Measurements from ENCODE around the gene STAT4.
A peak's percentile ranks its signal among the peaks of the same experiment; 100 is the strongest.

The STAT4 gene

DNA sequence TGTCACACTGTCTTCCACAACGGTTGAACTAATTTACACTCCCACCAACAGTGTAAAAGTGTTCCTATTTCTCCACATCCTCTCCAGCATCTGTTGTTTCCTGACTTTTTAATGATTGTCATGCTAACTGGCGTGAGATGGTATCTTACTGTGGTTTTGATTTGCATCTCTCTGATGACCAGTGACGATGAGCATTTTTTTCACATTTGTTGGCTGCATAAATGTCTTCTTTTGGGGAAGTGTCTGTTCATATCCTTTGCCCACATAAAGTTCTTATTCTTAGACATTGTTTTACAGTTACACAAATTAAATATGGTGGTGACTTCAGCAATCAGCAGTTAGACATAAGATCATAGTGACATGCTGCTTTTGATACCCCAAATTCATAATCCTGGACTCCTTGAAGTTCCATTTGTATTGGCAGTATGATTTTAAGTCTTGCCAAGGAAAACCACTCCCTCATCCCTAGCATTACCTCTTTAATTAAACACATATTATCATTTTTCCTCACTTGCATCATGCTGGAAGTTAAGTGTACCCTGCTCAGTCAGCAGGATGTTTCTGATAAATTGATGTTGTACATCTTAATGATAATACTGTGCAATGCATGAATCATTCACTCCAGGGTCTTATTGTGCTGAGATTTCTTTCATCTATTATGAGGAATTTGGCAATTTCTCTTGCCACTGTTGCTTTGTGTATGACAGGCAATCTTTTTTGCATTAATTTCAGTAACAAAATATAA is 69.2 kb downstream of the STAT4 start:
- DNase-seq (ENCODE audit: low spot score) = no peak

DNA sequence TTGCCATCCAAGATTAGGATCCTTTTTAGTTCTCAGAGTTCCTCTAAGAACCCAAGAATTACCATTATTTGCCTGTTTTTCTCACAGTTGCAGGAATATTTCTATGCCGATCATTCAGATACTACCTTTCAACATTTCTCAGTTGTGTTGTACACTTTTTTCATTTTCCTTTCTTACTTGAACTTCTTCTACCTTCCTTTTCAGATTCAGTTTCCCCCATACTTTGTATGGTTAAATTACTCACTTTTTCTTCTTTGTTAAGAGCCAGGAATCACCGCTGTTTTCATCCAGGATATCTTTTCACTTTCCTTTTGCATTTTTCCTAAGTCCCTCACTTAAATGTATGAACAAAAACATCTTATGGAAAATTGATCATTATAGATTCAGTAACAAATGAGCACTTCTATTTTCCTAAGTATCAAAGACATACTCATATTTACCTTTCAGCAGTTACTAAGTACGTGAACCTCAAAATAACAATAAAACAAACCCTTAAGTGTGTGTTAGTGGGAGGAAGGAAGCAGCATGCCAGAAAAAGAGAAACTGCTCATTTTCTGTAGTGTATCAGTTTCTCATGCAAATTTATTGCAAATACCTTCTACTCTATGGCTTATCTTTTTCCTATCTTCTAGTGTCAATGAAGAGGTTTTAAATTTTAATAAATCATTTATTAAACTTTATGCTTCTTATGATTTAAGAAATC is 72.5 kb downstream of the STAT4 start:
- no peak for DNase-seq (ENCODE audit: low spot score)

DNA sequence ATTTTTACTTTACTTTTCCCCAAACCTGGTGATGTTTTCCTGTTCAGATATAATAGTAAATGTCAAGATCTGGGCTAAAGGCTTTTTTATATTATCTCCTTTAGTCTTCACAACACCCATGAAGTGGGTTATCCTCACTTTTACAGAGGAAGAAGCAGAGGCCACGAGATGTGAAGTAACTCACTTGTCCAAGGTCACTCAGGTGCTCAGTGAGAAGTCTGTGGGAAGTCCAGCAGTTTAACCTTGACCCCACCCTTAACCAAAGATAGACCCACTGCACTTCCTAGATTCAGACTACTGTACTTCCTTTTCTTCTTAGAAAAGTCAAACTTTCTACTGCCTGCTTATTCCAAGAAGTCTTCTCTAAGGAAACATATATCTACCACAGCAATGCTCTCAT is 80.5 kb downstream of the STAT4 start:
- DNase-seq (ENCODE audit: low spot score) = no peak

DNA sequence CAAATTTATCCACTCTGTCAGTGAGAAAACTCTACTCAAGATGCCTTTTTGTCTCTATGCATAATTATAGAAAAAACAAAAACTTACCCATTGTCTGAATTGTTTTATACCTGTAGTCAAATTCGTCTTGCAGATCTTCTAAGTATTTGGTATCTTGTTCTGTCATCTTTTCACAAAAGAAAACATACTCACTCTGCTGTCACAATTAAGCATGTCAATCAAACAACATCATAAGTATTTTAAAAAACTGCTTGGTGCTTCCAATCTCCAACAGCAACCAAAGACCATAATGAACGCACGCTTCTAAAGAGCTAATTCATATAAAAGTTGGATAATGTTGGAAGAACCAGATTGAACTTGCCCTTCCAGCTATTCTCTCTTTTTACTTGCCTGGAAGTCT is 81.2 kb downstream of the STAT4 start:
- no peak for DNase-seq (ENCODE audit: low spot score)

DNA sequence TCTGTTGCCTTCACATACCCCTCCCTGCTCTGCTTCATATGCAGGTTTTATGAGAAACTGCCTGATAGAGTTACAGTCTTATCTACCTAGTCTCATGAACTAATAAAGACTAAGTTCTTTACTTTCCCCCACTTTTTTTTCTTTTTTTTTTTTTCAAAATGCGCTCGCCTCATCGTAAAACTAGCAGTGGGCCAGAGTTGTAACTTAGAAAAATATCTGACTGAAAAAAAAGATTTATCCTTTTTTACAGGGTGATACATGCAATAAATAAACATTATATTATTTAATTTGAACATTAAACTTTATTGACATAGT is 83.9 kb downstream of the STAT4 start:
- no peak for DNase-seq (ENCODE audit: low spot score)

DNA sequence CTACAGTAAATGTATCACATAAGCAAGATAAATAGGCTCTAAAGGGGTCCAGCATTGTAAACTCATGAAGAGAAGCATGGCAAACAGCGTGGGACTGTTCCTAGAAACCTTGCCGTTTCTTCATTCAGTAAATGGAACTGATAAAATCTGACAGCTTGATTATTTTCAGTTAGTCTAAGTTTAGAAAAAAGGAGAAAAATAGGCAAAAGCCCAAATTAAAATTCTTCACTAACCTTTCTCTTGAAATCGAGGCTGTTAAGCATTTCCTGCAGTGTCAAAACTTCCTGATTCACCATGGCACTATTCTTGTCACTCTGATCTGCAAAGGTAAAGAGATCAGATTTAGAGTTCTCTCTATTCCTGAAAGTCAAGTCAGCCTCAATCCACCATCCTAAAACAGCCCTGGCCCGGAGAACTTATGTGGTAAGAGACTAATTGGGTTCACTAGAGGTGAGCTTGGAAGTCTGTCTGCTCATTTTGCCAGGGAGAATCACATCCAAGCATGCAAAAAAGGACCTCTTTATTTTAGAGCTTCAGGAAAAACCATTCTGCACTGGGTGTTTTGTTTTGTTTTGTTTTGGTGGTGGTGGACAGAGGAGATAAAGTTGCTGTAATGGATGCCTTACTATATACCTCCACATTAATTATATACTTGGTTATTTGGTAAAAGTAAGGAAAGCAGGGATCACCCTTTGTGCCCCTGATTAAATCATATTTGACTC is 84.4 kb downstream of the STAT4 start:
- no peak for DNase-seq (ENCODE audit: low spot score)

DNA sequence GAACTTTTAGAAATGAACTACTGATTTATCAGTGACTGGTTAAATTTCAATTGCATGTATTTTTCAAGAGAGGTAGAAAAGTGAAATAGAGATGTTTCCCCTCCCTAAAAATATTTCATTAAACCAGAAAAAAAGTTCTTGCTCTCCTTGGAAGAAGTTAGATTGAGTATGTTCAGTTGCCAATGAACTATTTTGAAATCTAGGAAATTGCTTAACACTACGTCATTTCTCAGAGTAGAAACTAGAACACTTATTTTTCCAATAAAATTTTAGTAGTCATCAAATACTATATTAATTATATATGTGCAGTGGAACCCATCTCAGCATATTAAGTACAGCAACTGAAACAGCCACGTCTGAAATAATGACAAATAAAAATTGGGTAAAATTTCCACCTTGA is 85.0 kb downstream of the STAT4 start:
- no peak for DNase-seq (ENCODE audit: low spot score)

DNA sequence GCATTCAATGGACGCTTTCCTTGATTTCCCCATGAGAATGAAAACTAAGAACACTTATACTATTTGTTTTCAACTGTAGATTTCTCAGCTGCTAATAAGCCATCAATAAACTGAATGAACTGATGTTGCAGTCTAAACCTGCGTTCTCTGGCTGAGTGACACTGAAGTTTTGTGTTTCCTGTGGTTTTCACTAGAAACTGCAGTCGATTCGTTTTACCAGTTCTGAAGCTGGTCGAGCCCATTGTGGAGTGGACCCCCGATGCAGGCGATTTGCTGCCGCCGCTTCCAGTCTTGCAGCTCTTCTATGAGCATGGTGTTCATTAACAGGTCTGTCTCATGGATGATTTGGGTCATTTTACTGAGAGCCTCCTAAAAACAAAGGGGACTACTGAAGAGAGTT is 86.2 kb downstream of the STAT4 start:
- no peak for DNase-seq (ENCODE audit: low spot score)

DNA sequence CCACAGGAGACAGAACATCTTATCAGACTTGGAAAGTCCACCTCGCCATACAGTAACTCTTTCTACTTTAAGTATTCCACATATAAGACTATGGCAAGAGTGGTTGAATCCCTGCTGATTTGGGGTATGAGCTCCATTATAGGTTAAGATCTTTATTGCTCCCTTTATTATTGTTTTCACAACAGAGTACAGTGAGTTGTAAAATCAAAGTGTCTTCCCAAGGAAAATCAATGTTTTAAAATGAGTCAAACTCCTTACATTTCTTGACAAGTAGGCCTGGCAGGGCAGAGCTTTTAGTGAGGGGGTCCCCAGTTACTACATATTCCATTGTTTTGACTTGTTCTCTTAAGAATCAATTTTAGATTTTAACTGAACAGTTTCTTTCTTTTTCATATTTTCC is 87.2 kb downstream of the STAT4 start:
- DNase-seq (ENCODE audit: low spot score) = no peak

DNA sequence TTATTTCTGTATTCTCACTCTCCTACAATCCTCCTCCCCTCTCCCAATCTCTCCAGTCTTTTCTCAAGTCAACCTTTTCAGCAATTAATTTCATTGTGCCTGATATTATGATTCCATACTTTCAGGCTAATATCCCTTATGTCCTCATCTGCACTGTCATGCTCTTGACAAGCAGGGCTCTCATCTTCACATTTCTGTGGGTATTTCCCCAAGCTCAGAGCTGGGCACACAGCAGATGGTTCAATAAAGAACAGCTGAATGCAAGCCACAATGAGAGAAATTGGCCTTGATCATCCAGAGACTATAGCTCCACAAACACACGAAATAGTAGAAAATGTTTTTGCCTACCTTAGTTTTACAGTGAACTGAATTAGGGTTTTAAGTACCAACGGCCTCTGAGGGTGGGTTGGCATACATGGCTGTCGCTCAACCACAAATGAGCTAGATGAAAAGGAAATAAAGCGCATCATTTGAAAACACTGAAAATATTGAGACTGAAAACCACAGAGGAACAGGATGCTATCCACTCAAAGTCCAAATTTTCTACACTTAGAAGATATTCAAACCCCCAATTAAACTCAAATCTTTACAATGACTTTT is 89.3 kb downstream of the STAT4 start:
- DNase-seq (ENCODE audit: low spot score) = no peak

DNA sequence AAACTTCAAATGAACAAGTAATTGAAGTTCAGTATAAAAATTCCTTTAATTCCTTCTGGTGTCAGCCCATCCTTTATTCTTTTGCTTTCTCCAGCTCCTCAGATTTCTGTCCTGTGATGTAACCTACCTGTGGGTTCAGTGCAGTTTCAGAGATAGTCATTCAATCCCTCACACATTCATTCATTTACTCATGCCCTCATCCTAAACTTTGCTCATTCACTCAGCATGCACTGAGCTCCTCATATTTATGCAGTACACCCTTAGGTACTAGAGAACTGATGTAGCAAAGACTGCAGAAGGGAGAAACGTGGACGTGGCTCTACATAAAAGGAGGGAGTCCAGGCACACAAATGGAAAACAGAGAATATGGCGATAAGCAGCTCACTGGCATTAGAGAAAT is 91.5 kb downstream of the STAT4 start:
- DNase-seq (ENCODE audit: low spot score) = no peak

DNA sequence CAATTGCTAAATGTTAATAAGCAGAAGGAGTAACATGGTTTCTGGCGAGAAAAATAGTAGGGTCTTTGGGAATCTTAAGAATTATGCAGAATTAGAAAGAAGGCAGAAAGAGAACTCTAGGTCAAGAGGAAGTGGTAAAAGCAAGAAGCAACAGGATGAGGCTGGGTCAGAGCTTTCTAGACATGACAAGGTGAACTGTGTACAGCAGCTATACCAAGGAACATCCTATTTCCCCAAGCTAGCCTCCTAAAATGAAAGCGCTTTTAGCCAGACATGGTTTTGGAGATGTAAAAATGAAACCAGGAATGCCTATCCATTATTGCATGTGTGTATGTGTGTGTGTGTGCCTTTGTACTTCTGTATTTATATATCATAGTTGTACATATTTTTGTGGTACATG is 94.6 kb downstream of the STAT4 start:
- DNase-seq (ENCODE audit: low spot score) = no peak

DNA sequence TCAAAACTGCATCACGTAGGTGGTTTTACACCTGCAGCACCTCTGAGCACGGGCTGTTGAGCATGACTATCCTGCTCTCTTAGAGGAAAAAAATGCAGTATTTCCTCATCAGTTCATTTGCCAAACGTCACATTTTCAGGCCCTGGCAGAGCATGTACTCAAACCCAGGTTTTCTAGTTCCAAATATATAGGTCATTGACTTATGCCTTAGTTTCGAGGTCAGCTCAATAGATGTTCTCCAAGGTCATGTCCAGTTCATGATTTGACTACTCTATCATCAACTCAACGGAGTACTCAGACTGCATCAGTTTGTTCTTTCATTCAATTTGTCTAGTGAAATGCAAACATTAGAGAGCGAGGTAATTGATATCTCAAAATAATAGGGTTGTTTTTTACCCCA is 97.5 kb downstream of the STAT4 start:
- DNase-seq (ENCODE audit: low spot score) = no peak

DNA sequence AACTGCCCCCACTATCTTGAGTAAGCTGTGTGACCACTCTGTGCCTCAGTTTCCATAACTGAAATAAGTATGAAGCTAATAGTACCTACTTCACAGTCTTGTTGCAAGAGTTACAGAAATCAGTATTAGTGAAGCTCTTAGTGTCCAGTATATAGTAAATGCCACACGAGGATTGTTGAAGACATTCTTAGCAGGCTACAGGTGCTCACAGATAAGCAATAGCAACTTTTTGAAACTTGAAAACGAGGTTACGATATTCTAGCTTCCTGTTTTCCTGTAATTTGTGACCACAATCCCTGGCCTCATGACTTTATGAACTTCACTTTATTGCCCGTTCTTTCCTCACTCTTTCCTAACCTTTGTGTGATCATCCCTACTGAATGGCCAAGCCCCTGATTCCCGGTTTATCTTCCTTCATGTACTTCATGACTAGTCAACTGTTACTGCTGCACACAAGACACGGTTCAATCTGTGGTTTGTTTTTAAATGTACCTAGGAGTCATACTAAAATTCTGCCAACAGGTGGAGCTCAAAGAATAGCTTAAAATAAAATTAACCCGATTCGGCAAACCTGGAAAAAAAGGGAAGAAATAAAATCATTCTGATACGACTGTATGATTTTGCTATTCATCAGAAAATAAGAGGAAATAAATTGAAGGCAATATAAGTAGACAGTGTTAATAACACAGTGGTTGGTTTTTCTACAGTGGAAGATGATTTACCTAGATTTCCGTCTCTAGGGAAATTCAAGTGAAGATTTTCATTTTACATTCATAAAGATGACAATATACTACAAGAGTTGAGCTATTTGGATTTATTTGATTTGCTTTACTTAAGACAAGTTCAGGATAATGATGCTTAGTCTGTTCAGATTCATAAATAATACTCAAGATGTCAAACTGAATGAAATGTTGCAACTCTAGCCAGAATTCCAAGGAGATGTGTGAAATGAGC is 98.7 kb downstream of the STAT4 start:
- DNase-seq (ENCODE audit: low spot score) = peak; percentile 39

DNA sequence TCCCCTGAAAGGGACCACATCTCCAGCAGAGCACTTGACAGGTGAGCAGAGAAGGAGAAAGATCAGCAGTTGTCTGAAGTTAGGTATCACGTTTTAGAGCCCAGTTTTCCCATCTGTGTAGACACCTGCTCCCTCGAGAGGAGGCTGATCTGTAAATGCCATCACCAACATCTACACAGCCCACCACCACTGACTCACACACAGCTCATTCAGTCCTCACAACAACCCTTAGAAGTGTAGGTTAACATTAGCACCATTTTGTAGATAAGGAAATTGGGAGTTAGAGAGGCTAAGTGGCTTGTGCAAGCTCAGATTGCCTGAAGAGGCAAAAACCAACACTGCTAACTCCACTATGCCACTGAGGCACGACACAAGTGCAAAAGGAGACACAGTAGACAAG is 99.6 kb downstream of the STAT4 start:
- no peak for DNase-seq (ENCODE audit: low spot score)

DNA sequence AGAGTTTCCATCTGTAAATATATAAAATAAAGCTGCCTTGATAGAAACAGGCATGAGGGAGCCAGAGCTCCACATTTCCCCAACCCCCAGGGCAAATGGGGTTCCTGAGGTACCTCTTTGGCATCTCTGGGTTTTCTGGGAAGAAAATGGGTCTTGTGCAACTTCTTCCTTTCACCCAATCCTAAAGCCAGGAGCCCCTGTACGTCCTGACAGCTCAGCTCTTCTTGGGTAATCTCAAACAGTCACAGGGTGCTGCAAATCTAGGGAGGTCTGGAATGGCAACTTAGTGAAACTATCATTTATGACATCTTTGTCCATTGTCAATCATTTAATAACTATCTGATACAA is 100.2 kb downstream of the STAT4 start:
- DNase-seq (ENCODE audit: low spot score) = peak; percentile 66

DNA sequence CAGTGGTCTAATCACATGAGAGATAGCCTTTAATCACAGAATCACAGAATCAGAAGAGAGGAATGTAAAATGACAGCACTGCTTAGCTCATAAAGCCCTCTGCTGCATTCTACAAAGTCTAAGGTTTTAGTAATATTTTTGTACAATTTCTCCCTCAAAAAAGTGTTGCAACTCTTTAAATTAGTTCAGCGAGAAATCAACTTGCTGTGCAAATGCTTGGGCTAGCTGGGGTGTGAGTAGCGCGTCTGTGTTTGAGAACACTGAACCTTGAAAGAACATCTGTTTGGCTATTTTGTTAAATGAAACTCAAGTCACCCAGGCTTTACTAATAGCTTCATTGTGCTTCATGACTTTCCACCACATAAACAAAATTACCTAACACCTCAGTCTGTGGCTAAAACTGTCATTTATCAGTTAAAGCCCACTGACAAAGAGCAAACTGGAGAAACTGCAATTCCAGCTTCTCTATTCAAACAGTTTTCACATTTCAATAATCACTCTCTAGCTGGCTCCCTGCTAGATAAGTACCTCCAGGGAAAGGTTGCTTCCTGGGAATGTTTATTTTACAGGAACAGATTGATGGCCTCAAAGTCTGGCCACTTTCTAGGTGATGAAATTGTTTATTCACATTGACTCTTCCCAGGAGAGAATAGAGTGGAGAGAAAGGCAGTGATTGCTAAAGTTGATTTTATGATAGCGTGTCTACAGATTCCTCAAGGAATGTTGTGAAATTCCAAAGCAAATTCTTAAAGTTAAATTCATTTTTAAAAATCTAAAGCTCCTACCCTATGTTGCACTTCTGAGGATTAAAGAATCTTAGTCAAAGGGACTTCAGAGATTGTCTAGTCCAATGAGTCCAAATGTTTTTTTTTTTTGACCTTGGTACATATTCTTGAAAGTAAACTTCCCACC is 100.8 kb downstream of the STAT4 start:
- DNase-seq (ENCODE audit: low spot score) = peak; percentile 60

DNA sequence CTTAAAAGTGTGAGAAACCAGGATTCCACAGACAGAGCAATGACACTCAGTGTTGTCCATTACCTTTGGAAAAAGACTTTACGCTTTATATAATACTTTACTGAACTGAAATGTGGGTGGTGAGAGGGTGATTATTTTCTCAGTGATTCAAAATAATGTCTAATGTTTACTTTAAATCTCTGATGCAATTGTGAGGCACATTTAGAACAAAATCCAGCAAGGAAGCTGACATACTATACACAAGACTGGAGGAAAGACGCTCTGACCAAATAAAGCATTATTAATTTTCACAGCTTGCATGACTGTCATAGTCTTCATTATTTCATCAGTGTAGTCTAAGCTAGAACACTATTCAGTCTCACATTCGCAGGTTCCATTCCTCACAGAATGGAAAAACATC is 102.7 kb downstream of the STAT4 start:
- no peak for DNase-seq (ENCODE audit: low spot score)

DNA sequence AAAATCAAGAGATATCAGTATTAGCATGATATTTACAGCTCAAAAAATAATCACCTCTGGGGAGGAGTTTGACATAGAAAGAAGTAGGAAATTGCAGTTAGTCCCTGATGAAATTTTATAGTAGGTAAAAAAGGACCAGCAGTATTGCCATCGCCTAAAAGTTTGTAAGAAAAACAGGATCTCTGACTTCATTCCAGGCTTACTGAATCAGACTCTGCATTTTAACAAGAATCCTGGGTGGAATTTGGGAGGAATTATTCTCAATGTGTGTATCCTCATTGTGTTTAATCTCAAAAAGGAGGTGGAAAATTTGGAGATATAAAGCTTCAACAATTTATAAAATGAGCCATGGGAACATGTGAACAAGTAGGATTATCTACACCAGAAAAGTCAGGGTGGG is 105.7 kb downstream of the STAT4 start:
- no peak for DNase-seq (ENCODE audit: low spot score)

DNA sequence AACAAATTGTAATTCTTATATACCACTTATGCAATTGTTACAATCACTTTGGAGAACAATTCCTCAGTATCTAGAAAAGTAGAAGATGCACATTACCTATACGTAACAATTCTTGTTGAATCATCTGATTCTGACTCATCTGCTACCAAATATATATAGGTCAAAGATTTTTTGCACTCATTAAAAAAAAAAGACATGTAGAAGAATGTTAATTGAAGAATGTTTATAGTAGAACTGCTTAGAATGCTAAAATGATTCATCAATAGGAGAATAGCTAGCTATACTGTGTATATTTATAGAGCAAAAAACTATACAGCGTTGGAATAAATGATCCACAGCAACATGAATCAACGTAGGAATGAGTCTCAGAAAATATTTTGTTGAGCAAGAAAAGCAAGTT is 107.4 kb downstream of the STAT4 start:
- DNase-seq (ENCODE audit: low spot score) = no peak

Data from AG08395 (cell line).